LNCAP (cell line): Measurements from ENCODE around the gene DAG1.

Experiments used
- CTCF ChIP-seq: fragments of 450-650 bp; IDR thresholded peaks from 2 replicates; pipeline ENCODE4 v1.5.1; 2017; ENCODE audit warnings: mild to moderate bottlenecking

Gene DAG1

GRCh38 chr3:49509028-49509561 lies 39.0 kb downstream of the DAG1 start:
- no peak for TF ChIP-seq CTCF

GRCh38 chr3:49511639-49512038 lies 41.6 kb downstream of the DAG1 start:
- no peak for TF ChIP-seq CTCF

GRCh38 chr3:49512781-49513355 lies 42.8 kb downstream of the DAG1 start:
- TF ChIP-seq CTCF, result no peak

GRCh38 chr3:49513494-49514124 lies 43.5 kb downstream of the DAG1 start:
- no peak for TF ChIP-seq CTCF

- no peak for TF ChIP-seq CTCF
Measured at GRCh38 chr3:49518016-49518415, 47.9 kb downstream of the DAG1 start.

GRCh38 chr3:49518441-49518840 lies 48.4 kb downstream of the DAG1 start:
- TF ChIP-seq CTCF, result no peak

GRCh38 chr3:49519296-49519695 lies 49.2 kb downstream of the DAG1 start:
- TF ChIP-seq CTCF, result no peak
